ENCODE data around the gene DIP2B. TPM values are rescaled to one million over a fixed set of nuclear protein-coding genes. Genes with fewer than 3 reads are reported as not detected.

Gene DIP2B
- polyA plus RNA-seq, 1 of the 3 experiments (the other 2 are of a cell fraction) = 6.6 TPM

DNA sequence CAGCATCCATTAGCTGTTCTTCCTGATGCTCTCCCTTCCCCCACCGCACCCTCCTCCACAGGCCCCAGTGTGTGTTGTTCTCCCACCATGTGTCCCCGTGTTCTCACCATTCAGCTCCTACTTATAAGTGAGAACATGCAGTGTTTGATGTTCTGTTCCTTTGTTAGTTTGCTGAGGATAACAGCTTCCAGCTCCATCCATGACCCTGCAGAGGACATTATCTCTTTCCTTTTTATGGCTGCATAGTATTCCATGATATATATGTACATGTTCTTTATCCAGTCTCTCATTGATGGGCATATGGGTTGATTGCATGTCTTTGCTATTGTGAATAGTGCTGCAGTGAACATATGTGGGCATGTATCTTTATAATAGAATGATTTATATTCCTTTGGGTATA, 268.1 kb downstream of the DIP2B start (continued):
- TF ChIP-seq, protein P1, sequence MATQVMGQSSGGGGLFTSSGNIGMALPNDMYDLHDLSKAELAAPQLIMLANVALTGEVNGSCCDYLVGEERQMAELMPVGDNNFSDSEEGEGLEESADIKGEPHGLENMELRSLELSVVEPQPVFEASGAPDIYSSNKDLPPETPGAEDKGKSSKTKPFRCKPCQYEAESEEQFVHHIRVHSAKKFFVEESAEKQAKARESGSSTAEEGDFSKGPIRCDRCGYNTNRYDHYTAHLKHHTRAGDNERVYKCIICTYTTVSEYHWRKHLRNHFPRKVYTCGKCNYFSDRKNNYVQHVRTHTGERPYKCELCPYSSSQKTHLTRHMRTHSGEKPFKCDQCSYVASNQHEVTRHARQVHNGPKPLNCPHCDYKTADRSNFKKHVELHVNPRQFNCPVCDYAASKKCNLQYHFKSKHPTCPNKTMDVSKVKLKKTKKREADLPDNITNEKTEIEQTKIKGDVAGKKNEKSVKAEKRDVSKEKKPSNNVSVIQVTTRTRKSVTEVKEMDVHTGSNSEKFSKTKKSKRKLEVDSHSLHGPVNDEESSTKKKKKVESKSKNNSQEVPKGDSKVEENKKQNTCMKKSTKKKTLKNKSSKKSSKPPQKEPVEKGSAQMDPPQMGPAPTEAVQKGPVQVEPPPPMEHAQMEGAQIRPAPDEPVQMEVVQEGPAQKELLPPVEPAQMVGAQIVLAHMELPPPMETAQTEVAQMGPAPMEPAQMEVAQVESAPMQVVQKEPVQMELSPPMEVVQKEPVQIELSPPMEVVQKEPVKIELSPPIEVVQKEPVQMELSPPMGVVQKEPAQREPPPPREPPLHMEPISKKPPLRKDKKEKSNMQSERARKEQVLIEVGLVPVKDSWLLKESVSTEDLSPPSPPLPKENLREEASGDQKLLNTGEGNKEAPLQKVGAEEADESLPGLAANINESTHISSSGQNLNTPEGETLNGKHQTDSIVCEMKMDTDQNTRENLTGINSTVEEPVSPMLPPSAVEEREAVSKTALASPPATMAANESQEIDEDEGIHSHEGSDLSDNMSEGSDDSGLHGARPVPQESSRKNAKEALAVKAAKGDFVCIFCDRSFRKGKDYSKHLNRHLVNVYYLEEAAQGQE (IDR thresholded peaks at IDR 0.05; ENCODE audit: low read depth, low read length) = no peak
- TF ChIP-seq NRF1 (IDR thresholded peaks at IDR 0.05; ENCODE audit: low read depth, low read length) (no peak), EP300 (IDR thresholded peaks at IDR 0.05; ENCODE audit: borderline replicate concordance in 1 of 2, low read depth in 1 of 2, low read length in 1 of 2) (no peak)
- TF ChIP-seq, protein P2, sequence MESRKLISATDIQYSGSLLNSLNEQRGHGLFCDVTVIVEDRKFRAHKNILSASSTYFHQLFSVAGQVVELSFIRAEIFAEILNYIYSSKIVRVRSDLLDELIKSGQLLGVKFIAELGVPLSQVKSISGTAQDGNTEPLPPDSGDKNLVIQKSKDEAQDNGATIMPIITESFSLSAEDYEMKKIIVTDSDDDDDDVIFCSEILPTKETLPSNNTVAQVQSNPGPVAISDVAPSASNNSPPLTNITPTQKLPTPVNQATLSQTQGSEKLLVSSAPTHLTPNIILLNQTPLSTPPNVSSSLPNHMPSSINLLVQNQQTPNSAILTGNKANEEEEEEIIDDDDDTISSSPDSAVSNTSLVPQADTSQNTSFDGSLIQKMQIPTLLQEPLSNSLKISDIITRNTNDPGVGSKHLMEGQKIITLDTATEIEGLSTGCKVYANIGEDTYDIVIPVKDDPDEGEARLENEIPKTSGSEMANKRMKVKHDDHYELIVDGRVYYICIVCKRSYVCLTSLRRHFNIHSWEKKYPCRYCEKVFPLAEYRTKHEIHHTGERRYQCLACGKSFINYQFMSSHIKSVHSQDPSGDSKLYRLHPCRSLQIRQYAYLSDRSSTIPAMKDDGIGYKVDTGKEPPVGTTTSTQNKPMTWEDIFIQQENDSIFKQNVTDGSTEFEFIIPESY (IDR thresholded peaks at IDR 0.05; ENCODE audit: borderline replicate concordance, low read depth) = no peak

DNA sequence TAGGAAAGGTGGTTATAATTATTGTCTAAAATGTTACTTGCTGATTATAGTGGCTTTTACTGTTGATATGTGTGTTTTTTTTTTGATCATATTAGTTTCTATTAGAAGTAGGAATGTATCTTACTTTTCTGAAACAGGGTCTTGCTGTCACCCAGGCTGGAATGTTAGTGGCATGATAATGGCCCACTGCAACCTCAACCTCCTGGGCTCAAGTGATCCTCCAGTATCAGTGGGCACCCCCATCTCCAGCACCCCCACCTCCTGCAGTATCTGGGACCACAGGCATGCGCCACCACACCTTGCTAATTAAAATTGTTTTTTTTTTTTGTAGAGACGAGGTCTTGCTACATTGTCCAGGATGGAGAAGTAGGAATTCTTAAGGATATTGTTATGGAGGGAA, 270.5 kb downstream of the DIP2B start:
- Histone ChIP-seq H4K20me1 (ENCODE audit: insufficient read depth) (peaks cover 9% of the 10 kb centered on the region; the same call in 1 of the 2 replicates), H3K4me2 (no peak overlapping the region), H3K9me2 (no peaks in the 10 kb centered on the region), H3K79me2 (ENCODE audit: insufficient read depth) (peaks cover 91% of the 10 kb centered on the region), H3F3A (replicated peaks; ENCODE audit: insufficient read depth) (no peaks in the 10 kb centered on the region), H3K27ac (ENCODE audit: low read depth in 2 of 2, low read length in 1 of 2) (no peak overlapping the region), H3K36me3 (replicated peaks in 1 of 2; ENCODE audit: control insufficient read depth in 1 of 2, insufficient read depth in 2 of 2, low read length in 1 of 2) (peaks cover 0 to 21% of the 10 kb centered on the region in 2 experiments), H3K4me3 (ENCODE audit: low read depth in 2 of 2, low read length in 1 of 2) (no peak overlapping the region), H3K4me1 (ENCODE audit: control insufficient read depth in 1 of 2, insufficient read depth in 2 of 2, low read depth in 1 of 2, low read length in 1 of 2) (no peaks in the 10 kb centered on the region), H3K9ac (no peak overlapping the region), H2AFZ (ENCODE audit: low read depth) (no peak overlapping the region), H3K27me3 (ENCODE audit: insufficient read depth) (no peaks in the 10 kb centered on the region), H3K9me3 (no peaks in the 10 kb centered on the region)
- POLR2A ChIA-PET = no interaction called here
- TF ChIP-seq FOXM1 (IDR thresholded peaks at IDR 0.05; ENCODE audit: low read depth) (no peak), SIN3A (IDR thresholded peaks at IDR 0.05; ENCODE audit: borderline replicate concordance, low read depth, low read length) (no peak), TEAD4 (IDR thresholded peaks at IDR 0.05; ENCODE audit: borderline replicate concordance, insufficient read depth) (no peak), EP300 (IDR thresholded peaks at IDR 0.05; ENCODE audit: borderline replicate concordance in 1 of 2, low read depth in 1 of 2, low read length in 1 of 2) (no peak)
- TF ChIP-seq, protein P1 (IDR thresholded peaks at IDR 0.05; ENCODE audit: low read depth, low read length) = no peak
- TF ChIP-seq, protein P3, sequence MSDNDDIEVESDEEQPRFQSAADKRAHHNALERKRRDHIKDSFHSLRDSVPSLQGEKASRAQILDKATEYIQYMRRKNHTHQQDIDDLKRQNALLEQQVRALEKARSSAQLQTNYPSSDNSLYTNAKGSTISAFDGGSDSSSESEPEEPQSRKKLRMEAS (IDR thresholded peaks at IDR 0.05; ENCODE audit: low read depth) = no peak
- CTCF ChIA-PET = interaction anchor here (3.2 kb wide), 1 partner anchor 10 kb away, joined by 19 read pairs; no protein-coding TSS in a partner anchor
- no peak for DNase-seq
- 94% methylated on average over 2 of the region's 2 CpGs for WGBS (ENCODE audit: low lambda C conversion rate)
